Measurements from ENCODE around the gene ADGRG3.
"Not testable (repeated sequence)": the region's sequence is repeated elsewhere in the genome, so short reads cannot be mapped to it uniquely, and the experiment has no call there.

The ADGRG3 gene

DNA sequence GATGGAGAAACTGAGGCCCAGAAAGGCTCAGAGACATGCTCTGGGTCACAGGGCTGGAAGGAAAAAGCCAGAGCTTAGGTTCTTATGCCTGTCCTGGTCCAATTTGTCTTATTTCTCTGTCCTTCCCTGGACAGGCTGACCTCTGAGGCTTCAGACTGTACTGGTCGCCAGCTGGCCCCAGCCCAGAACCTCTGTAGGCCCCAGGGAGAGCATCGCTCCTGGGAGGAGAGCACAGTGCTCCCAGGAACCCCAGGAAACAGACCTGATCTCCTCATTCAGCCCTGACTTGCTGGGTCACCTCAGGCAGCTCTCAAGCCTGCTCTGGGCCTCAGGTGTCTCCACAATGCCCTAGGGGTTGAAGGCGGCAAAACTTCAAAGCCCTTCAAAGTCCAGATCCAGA is 31.4 kb downstream of the ADGRG3 start:
- DNase-seq = no peak

DNA sequence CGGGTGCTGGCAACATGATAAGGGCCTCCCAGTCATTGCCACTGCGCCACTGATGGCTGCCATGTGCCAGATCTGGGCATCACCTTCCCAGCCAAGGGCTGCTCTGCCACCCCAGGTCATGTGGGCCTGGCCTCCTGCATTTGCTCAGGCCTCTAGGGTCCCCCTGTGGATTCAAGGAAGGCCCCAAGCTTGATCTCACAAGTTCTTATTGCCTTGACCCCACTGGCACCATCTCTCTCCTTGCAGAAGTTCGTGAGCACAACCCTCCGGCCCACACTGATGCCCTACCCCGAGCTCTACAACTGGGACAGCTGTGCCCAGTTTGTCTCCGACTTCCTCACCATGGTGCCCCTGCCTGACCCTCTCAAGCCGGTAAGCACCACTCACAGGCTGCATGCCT is 31.8 kb downstream of the ADGRG3 start:
- no peak for DNase-seq

DNA sequence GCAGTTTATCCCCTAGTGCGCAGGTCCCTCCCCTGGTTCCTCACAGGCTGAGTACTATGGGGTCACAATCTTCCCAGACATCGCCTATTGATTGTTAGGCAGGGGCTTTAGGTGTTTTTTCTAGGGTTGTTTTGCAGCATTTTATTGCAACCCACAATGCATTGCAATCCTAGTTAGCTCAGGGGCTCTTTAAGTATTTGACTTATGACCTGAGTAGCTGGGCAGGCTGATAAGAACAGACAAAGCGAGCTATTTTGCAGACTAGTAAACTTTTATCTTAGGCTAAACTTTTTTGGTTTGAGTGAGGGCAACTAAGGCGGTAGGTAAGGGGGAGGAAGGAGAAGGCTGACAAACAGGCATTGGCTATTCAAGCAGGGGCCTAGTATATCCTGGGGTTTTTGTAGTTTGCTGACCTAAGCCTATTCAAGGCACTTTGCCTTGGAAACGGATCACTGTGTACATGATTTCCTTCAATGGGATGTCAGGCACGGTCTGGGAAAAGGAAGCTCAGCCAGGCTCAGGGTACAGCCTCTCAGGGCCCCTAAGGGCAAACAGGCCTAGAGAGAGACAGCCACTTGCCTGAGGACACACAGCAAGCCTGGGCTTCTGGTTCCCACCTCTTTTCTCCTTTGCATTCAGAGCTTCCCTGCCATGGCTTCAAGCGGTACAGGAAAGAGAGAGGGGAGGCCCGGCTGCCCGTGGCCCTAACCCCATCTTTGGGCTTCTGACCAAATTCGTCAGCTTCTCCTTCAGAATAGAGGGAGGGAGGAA is 32.9 kb downstream of the ADGRG3 start:
- DNase-seq = no peak

DNA sequence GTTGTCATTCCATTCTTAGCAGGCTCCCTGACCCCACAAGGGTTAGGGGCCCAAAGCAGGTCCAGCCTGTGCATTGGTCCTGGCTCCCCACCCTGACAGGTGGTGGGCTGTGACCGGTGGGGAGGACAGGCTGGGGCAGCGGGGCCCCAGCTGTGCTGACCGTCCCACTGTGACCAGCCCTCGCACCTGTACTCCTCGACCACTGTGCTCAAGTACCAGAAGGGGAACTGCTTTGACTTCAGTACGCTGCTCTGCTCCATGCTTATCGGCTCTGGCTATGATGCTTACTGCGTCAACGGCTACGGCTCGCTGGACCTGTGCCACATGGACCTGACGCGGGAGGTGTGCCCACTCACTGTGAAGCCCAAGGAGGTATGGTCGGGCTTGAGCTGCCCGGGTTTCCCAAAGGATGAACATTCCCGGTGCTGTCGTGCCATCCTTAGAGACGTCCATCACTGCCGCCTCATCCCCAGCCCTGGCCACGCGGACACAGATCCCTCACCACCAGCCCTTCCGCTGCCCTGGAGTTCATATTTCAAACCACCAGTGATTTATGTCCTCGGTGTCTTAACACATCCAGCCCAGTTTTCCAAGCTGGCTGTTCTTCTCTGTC is 33.8 kb downstream of the ADGRG3 start:
- no peak for DNase-seq

DNA sequence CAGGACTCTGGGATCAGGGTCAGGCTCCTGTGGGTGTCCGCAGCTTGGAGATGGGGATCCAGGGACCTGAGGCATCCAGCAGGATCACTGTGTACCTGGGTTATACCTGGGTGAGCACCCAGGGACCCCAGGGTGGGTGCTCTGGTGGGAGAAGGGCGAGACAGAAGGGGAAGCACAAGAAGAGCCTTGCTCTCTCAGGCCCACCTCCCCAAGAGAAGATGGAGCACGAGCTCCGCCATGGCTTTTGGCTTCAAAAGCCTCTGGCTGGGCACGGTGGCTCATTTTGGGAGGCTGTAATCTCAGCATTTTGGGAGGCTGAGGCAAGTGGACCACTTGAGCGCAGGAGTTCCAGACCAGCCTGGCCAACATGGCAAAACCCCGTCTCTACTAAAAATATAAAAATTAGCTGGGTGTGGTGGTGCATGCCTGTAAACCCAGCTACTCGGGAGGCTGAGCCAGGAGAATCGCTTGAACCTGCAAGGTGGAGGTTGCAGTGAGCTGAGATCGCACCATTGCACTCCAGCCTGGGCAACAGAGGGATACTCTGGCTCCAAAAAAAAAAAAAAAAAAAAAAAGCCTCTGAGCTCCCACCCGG is 35.4 kb downstream of the ADGRG3 start:
- no peak for DNase-seq

DNA sequence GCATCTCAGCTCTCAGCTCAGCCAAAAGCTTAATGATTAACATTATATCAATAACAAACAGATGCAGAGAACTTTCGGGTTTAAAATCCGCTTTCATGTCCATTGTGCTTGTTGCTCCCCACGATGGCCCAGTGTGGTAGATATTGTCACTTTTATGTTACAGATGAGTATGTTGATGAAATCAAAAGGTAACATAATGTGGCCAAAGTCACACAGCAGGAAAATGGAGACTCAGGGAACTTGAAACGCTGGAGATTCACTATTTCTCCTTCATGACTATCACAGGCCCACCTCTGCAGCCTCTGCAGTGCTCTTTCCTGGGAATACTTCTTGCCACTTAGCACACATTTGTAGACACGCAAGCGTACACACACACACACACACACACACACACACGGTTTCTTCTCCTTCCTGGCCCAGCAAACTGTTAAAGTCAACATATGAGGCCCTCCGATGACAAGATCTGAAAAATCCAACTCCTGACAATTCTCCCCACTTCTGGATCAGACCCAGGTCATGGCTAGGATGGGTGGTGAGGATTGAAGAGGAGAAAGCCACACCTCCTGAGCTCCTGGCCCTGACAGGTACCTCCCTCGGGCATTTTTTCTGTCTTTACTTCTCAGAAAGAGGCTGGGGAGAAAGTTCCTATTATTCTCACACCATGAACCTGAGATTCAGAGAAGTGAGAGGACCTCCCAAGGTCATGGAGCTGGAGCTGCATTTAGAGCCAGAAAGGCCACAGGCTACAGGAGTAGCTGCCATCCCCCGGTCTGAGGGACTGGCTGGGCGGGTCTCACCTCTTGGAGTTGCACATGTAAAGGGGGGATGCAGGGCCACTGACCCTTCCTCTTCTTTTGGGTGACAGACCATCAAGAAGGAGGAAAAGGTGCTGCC is 36.2 kb downstream of the ADGRG3 start:
- DNase-seq = no peak

DNA sequence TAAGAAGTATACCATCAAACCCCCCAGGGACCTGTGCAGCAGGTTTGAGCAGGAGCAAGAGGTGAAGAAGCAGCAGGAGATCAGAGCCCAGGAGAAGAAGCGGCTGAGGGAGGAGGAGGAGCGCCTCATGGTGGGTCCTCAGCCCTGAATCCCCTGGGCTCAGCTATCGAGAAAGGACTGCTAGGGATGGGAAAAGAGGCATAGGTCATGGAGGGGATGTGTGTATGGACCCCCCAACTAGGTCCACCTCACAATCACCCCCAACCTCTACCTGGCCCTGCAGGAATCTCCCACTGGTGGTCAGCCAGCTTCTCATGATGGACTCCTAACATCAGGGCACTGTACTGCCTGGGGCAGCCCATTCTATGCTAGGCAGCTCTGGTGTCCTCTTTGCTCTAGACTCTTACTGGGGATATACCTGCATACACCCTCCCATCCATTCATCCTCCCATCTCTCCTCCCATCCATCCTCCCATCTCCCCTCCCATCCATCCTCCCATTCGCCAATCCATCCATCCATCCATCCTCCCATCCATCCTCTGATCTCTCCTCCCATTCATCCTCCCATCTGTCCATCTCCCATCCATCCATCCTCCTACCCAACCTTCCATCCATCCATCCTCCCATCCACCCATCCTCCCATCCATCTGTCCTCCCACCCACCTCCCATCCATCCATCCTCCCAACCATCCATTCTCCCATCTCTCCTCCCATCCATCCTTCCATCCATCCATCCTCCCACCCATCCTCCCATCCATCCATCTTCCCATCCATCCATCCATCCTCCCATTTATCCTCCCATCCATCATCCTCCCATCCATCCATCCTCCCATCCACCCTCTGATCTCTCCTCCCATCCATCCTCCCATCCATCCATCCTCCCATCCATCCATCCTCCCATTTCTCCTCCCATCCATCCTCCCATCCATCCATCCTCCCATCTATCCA is 37.1 kb downstream of the ADGRG3 start:
- no peak for DNase-seq

DNA sequence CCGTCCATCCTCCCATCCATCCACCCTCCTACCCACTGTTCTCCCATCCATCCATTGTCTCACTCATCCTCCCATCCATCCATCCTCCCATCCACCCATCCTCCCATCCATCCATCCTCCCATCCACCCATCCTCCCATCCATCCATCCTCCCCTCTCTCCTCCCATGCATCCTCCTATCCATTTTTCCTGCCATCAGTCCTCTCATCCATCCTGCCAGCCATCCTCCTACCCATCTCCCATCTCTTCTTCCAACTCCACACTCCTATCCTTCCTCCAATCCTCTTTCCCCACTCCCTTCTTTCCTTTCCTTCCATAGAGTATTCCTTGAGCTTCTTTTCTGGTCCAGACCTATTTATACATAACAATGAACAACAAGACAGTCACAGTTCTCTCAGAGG is 38.6 kb downstream of the ADGRG3 start:
- DNase-seq = no peak

DNA sequence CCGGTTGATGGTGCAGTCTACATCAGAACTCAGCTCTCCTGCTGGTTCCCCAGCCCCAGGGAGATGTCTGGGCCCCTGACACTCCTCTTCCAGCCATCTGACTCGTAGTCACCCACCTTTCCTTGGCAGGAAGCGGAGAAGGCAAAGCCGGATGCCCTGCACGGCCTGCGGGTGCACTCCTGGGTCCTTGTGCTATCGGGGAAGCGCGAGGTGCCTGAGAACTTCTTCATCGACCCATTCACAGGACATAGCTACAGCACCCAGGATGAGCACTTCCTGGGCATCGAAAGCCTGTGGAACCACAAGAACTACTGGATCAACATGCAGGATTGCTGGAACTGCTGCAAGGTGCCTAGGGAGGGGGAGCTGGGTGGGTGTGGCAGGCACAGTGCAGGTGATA is 39.2 kb downstream of the ADGRG3 start:
- no peak for DNase-seq

DNA sequence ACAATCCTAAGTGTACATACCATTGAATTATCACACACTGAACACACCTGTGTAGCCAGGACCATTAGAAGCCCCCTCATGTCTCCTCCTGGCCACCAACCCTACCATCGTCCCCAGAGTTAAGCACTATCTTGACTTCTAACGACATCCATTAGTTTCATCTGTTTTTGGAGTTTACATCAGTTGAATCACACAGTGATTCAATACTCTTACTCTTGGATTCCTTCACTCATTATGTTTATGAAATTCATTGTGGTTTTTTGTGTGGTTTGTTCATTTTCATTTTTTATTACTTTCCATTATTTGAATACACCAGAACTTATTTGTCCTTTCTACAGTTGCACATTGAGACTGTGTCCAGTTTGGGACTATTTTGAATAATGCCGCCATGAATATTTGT is 40.1 kb downstream of the ADGRG3 start:
- DNase-seq = no peak

DNA sequence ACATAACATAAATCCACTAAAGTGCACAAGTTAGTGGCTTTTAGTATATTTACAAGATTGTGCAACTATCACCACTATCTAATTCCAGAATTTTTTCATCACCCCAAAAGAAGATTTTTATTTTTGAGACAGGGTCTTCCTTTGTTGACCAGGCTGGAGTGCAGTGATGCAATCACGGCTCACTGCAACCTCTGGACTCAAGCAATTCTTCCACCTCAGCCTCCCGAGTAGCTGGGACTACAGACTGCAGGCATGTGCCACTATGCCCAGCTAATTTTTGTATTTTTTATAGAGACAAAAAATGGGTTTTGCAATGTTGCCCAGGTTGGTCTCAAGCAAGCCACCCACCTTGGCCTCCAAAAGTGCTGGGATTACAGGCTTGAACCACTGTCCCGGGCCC is 41.6 kb downstream of the ADGRG3 start:
- DNase-seq = no peak

DNA sequence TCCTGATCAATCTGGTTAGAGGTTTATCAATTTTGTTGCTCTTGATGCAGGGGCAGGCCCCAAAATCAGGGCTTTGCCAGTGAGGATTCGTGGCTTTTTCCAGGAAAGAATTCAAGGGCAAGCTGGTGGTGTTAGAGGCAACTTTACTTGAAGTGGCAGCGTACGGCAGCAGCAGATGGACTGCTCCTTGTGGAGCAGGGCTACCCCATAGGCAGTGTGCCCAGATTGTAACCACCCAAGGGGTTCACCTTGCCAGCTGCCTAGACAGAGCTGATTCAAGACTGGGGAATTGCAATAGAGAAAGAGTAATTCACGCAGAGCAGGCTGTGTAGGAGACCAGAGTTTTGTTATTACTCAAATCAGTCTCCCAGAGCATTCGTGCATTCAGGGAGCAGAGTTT is 43.2 kb downstream of the ADGRG3 start:
- no peak for DNase-seq

DNA sequence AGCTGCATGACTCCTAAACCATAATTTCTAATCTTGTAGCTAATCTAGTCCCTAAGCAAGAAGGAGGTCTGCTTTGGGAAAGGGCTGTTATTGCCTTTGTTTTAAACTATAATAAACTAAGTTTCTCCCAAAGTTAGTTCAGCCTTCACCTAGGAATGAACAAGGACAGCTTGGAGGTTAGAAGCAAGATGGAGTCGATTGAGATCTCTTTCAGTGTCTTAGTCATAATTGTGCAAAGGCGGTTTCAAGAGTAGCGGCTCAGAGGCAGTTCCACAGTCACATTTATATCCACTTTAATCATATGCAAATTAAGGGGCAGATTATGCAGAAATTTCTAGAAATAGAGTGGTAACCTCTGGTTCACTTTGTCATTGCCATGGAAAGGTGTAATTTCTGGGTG is 43.9 kb downstream of the ADGRG3 start:
- no peak for DNase-seq

DNA sequence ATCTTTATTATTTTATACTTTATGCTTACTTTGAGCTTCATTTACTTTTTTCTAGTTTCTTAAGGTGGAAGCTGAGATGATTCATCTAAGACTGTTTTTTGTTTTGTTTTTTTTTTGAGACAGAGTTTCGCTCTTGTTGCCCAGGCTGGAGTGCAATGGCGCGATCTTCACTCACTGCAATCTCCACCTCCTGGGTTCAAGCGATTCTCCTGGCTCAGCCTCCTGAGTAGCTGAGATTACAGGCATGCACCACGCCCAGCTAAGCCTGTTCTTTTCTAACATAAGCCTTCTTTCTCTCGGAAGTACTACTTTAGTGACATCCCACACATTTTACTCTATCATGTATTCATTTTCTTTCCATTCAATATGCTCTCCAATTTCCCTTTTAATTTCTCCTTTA is 44.5 kb downstream of the ADGRG3 start:
- DNase-seq = not testable (repeated sequence)

DNA sequence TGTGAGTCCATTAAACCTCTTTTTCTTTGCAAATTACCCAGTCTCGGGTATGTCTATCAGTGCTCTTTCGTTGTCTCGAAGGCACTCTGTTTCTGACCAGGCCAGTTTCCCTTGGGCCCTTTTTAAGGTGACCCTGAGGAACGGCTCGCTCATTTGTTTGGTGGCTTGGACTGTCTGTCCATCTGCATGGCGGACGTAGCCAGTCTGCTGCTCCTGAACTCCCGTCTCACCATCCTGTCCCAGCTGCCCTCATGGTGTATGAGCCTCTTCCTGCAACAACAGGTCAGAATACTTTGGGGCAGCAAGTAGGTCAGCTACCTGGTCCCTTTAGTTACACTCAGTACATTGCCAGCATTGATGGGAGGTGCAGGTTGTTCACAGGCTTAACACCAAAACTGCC is 45.5 kb downstream of the ADGRG3 start:
- no peak for DNase-seq

DNA sequence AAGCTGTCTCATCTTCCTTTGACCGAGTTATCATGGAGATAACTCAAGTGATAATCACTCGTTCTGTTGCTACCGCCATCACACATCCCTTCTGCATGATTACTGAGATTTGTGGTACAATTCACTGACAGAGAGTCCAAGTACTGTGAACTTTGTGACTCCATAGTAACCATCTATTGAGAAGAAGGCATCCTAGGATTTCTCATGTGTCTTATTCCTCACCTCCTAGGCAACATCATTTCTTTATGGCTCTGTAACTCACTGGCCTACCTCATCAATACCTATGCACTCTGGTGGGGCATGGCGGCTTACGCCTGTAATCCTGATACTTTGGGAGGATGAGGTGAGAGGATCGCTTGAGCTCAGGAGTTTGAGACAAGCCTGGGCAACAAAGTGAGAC is 45.9 kb downstream of the ADGRG3 start:
- DNase-seq = no peak

DNA sequence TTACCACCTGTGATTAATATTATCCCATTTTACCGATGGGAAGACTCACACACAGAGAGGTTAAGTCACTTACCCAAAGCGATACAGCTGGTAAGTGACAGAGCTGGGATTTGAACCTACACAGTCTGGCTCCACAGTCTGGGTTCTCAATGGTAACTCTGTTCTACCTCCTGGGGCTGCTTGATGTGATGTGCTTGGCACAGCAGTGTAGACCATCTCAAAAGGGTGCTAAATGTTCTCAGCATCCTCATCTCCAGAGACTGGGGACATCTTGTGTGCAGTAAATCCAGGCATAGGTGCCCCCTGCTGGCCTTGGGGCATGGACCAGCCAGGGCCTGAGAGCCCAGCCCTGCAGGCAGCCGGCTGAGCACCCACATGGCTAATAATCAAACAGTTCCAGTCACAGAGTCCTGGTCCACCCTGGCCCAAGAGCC is 52.1 kb downstream of the ADGRG3 start:
- DNase-seq = no peak

DNA sequence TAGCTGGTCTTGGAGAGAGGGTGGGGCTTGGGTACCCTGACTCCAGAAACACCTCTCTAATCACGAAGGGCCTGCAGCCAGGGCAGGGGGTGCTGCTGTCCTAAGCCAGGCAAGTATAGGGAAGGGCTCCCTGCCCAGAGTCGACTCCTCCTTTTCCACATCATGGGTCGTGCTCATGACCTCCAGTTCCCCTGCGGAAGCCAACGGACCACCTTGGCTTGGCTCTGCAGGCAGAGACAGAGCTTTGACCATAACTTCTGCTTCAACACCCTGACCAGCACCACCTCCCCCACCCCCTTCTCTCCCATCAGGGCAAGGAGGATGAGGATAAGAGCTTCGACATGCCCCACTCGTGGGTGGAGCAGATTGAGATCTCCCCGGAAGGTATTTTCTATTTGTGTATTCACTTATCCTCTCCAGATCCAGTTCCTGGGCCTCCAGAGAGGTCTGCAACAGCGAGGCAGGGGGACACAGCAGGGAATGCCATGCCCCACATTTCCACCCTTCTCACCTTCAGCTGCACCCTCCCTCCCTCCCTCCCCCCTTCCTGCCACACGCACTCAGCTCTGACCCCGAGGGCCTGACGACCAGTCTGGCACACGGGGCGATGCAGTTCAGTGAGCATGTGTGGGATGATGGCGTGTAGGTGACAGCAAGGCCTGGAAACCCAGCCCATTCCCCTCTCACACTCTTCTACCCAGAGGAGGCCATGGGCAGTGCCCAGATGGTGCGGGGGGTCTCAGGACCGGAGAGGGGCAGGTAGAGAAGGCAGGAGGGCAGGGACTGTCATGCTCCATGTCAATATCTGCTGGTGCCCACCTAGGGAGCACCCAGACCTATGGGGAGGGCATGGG is 53.5 kb downstream of the ADGRG3 start:
- DNase-seq = no peak

DNA sequence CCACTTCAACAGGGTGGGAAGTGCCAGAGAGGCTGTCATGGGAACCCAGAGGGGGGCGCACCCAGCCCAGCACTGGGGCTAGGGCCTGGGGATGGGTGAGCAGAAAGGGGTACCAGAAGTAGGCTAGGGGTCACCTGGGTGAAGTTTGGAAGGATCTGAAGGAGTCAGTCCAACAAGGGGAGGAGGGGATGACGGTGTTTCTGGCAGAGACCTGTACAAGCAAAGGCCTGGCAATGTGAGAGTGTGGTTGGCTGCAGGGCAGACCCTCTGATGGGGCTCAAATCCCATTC is 54.0 kb downstream of the ADGRG3 start:
- no peak for DNase-seq

DNA sequence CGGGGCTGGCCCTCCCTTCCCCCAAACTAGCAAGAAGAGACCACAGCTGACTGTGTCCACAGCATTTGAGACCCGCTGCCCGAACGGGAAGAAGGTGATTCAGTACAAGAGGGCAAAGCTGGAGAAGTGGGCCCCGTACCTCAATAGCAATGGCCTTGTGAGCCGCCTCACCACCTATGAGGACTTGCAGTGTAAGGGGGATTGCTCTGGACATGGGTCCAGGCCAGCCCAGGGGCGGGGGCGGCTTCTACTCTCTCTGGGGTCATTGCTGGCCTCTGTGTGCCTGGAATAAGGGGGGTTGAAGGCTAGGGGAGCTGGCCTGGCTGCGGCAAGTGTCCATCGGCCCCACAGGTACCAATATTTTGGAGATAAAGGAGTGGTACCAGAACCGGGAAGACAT is 54.5 kb downstream of the ADGRG3 start:
- DNase-seq = no peak

DNA sequence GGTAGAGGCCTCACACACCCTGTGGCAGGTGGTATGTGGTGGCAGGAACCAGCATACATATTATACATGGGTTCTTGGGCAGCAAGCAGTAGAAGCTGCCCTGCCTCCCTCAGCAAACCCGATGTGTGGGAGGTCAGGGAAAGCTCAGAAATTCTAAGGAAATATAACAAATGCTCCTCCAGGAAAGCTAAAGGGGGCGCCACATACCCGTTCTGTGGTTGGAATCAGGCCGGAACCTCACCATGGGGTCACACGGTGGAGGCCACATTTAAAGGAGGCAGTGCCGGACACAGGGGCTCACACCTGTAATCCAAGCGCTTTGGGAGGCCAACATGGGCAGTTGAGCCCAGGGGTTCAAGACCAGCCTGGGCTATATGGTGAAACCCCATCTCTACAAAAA is 55.1 kb downstream of the ADGRG3 start:
- DNase-seq = no peak

DNA sequence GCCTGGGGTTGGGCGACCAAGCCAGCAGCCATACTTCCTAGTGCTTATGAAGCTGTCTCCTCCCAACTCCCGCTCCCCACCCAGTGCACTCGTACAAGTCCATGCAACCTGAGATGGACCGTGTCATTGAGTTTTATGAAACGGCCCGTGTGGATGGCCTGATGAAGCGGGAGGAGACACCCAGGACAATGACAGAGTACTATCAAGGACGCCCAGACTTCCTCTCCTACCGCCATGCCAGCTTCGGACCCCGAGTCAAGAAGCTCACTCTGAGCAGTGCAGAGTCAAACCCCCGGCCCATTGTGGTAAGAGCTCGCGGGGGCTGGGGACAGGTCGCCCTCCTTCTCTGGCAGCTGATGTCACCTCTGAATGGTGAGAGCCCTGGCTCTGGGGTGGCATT is 56.4 kb downstream of the ADGRG3 start:
- no peak for DNase-seq

Data from NCI-H2081 (cell line).